Mucosa of rectum (tissue), 2 donors: ENCODE measurements around the gene NMD3.

Experiments
- H3K27ac ChIP-seq, 2 donors: one replicate each; pipeline ENCODE4 v1.7.0; 2013; ENCODE audit warnings: inconsistent platforms in 2 of 2, low read depth in 2 of 2, low read length in 2 of 2
- H3K27me3 ChIP-seq, 2 donors: one replicate each; pipeline ENCODE4 v1.7.0; 2013; ENCODE audit warnings: low read length in 2 of 2; ENCODE audit not compliant: control insufficient read depth in 2 of 2, insufficient read depth in 2 of 2
- H3K36me3 ChIP-seq, 2 donors: one replicate each; pipeline ENCODE4 v1.7.0; 2013; ENCODE audit warnings: low read length in 2 of 2; ENCODE audit not compliant: control insufficient read depth in 2 of 2, insufficient read depth in 2 of 2
- H3K4me1 ChIP-seq, 2 donors: one replicate each; pipeline ENCODE4 v1.7.0; 2013; ENCODE audit warnings: low read length in 2 of 2, mild to moderate bottlenecking in 1 of 2; ENCODE audit not compliant: control insufficient read depth in 2 of 2, insufficient read depth in 2 of 2
- H3K4me3 ChIP-seq, 2 donors: one replicate each; pipeline ENCODE4 v1.7.0; 2013; ENCODE audit warnings: low read length in 2 of 2
- H3K9ac ChIP-seq, 2 donors: one replicate each; pipeline ENCODE4 v1.7.0; 2013; ENCODE audit warnings: low read length in 2 of 2, low read depth in 1 of 2, mild to moderate bottlenecking in 1 of 2
- H3K9me3 ChIP-seq, 2 donors: one replicate each; pipeline ENCODE4 v1.7.0; 2013; ENCODE audit warnings: low read length in 2 of 2; ENCODE audit not compliant: control insufficient read depth in 2 of 2
- donor health status: healthy.
- donor health status: Normal muscosa, but diverticular disease.

Gene NMD3

DNA sequence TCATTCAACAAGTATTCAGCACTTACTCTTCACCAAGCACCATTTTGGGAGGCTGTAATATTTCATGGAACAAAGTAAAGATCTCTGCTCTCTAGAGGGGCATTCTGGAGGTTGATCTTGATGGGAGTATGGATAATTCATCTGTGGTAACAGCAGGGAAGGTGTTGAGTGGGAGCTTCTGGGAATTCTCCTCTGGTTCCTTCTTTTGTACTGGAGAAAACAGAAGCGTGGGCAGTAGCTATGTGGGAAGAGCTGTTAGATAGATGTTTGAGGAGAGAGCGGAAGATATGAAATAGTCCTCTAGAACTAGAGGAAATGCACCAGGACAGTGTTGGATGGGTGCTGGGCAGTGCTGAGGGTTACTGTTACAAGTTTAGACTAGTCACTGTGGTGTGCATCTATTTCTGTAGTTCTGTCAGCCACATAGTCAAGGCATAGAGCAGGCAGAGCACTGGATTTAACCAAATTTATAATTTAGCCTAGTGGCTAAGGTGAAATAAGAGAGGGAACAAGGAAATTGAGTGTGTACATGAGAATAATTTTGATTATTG is 9.6 kb downstream of the NMD3 start:
- Histone ChIP-seq H3K9ac (no peak overlapping the region), H3K4me1 (no peaks in the 10 kb centered on the region), H3K4me3 (no peak overlapping the region), H3K9me3 (no peaks in the 10 kb centered on the region), H3K27ac (no peak overlapping the region), H3K27me3 (no peaks in the 10 kb centered on the region), H3K36me3 (peaks cover 36 to 47% of the 10 kb centered on the region in 2 donors)

DNA sequence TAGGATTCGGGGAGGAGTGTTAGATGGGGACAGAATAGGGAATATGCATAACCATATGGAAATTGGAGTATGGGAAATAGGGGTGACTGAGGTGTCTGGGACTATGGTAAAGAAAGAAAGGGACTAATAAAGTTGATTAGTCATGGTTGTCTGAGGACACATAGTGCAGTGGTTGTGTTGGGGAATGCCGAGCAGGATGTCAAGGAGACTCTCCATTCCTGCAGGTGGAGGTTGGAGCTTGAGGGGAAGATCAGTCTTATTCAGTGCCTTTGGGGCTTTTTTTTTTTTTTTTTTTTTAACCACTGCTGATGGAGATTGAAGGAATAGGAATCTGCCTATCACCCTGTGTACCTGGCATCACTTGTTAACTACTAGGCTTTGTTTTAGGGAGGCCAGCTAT is 10.8 kb downstream of the NMD3 start:
- Histone ChIP-seq H3K9ac (no peak overlapping the region), H3K4me3 (no peak overlapping the region), H3K27me3 (no peaks in the 10 kb centered on the region), H3K9me3 (no peaks in the 10 kb centered on the region), H3K36me3 (peaks cover 36 to 54% of the 10 kb centered on the region in 2 donors), H3K4me1 (no peaks in the 10 kb centered on the region), H3K27ac (no peak overlapping the region)

DNA sequence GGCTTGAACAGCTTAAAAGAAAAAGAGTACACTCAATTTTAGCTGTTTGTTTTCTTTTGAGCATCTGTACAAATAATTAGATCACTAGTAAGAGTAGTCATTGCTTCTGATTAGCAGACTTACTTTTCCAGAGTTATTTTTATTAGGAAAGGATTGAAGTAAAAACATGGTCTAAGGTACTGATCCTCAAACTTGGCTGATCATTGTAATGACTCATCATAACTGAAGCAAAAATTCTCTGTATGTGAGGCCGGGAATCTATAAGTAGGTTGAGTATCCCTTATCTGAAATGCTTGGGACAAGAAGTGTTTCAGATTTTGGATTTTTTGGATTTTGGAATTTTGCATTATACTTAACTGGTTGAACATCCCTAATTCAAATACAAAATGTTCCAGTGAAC is 12.4 kb downstream of the NMD3 start:
- no peaks in the 10 kb centered on the region for H3K27me3 ChIP-seq
- H3K4me3 ChIP-seq: no peak overlapping the region
- H3K27ac ChIP-seq: no peak overlapping the region
- no peaks in the 10 kb centered on the region for H3K9me3 ChIP-seq
- peaks cover 44 to 60% of the 10 kb centered on the region in 2 donors for H3K36me3 ChIP-seq
- no peaks in the 10 kb centered on the region for H3K4me1 ChIP-seq
- H3K9ac ChIP-seq: no peak overlapping the region

DNA sequence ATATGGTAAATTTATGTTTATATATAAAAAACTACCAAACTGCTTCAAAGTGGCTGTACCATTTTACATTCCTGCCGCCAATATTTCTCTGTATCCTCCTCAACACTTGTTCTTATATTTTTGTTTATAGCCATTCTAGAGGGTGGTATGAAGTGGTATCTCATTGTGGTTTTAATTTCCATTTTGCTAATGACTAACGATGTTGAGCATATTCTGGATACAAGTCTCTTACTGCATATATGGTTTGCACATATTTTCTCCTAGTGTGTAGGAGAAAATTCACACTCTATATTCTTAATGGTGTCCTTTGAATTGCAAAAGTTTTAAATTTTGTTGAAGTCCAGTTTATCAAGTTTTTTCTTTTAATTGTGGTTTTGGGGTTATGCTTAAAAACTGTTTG is 15.1 kb downstream of the NMD3 start:
- Histone ChIP-seq H3K9me3 (no peaks in the 10 kb centered on the region), H3K36me3 (peaks cover 45 to 53% of the 10 kb centered on the region in 2 donors), H3K4me1 (no peaks in the 10 kb centered on the region), H3K9ac (no peak overlapping the region), H3K27me3 (no peaks in the 10 kb centered on the region), H3K27ac (no peak overlapping the region), H3K4me3 (no peak overlapping the region)

DNA sequence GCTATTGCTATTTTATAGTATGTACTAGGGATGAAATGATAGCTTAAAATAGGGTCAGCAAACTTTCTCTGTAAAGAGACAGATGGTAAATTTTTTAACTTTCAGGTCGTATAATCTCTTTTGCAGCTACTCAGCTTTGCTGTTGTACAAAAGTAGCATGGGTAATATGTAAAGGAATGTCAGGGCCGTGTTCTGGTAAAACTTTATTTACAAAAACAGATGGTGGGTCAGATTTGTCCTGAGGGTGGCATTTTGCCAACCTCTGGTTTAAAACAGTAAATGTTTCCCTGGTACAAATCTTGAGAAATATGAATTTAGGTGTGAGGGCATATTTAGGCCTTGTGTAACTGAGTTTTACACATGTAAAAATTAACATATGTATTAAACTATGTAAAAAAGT is 18.6 kb downstream of the NMD3 start:
- H3K36me3 ChIP-seq: peaks cover 35 to 44% of the 10 kb centered on the region in 2 donors
- H3K9me3 ChIP-seq: no peaks in the 10 kb centered on the region

DNA sequence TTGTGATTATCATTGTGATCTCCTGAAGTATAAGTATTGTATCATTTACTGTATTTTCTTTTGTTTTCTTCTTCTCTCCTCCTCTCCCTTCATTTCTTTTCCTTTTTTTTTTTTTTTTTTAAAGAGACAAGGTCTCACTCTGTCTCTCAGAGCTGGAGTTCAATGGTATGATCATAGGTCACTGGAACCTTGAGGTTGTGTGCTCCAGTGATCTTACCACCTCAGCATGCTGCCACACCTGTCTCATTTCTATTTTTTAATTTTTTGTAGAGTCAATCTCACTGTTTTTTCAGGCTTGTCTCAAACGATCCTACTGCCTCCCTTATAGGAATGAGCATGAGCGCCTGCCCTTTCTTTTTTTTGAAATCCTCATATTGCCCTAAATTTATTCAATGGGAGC is 23.4 kb downstream of the NMD3 start:
- no peaks in the 10 kb centered on the region for H3K4me1 ChIP-seq
- no peaks in the 10 kb centered on the region for H3K9me3 ChIP-seq
- no peak overlapping the region for H3K4me3 ChIP-seq
- no peaks in the 10 kb centered on the region for H3K27me3 ChIP-seq
- no peak overlapping the region for H3K9ac ChIP-seq
- peaks cover 22 to 31% of the 10 kb centered on the region in 2 donors for H3K36me3 ChIP-seq
- no peak overlapping the region for H3K27ac ChIP-seq

More for the DNA sequence above, 18.6 kb downstream of the NMD3 start:
- Histone ChIP-seq H3K9ac (no peak overlapping the region), H3K4me3 (no peak overlapping the region), H3K27me3 (no peaks in the 10 kb centered on the region), H3K27ac (no peak overlapping the region), H3K4me1 (no peaks in the 10 kb centered on the region)

DNA sequence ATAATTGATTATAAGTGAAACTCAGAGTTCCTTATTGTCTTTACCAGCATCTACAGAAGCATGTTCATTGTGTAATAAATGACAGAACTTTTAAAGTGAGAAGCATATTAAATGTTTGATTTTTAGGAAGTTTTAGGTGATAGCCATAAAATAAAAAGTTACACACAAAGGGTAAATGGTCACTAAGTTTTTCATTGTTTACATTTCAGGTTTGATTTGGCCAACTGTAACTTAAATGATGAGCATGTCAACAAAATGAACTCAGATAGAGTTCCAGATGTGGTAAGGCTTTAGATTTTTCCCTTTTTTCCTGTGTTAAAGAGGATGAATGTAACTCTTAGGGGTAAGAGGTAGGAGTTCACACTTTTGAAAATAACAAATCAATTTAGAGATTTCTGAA is 25.9 kb downstream of the NMD3 start:
- Histone ChIP-seq H3K9me3 (no peaks in the 10 kb centered on the region), H3K27me3 (no peaks in the 10 kb centered on the region), H3K27ac (no peak overlapping the region), H3K9ac (no peak overlapping the region), H3K36me3 (peaks cover 33 to 46% of the 10 kb centered on the region in 2 donors), H3K4me3 (no peak overlapping the region), H3K4me1 (no peaks in the 10 kb centered on the region)

DNA sequence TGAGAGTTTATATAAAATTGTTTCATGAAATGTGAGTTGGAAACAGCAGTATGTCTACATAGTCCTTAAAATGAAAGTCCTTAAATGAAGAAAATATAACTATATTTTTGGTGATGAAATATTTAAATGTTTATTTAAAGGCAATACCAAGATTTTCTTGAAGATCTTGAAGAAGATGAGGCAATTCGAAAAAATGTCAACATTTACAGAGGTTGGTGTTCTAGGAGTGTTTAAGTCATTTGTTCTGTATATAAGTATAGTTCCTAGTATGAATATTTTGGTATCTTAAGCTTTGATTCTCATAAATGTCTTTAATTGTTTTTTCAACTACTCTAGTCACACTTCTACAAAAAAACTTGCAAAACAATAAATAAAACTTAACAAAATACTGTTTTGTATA is 29.0 kb downstream of the NMD3 start:
- H3K27me3 ChIP-seq: no peaks in the 10 kb centered on the region
- no peak overlapping the region for H3K4me3 ChIP-seq
- H3K9me3 ChIP-seq: no peaks in the 10 kb centered on the region
- H3K4me1 ChIP-seq: no peaks in the 10 kb centered on the region
- no peak overlapping the region for H3K27ac ChIP-seq
- H3K9ac ChIP-seq: no peak overlapping the region
- peaks cover 40 to 47% of the 10 kb centered on the region in 2 donors for H3K36me3 ChIP-seq

DNA sequence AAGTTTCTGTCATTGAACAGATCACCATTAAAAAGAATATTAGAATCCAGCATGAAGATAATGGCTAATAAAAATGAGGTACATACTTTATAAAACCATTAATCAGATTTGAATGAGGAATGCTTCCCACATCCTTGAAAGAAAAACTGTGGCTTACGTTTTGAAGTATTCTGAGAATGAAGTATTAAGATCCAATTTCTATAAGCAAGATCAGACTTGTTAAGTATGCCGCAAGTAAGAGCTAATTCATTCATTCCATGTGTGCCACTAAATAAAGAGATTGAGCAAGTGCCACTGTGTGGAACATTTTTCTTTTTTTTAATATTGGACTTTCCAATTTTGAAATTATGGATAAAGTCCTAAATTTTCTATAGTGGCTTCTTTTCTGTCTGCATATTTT is 30.6 kb downstream of the NMD3 start:
- Histone ChIP-seq H3K4me3 (no peak overlapping the region), H3K9ac (no peak overlapping the region), H3K36me3 (peaks cover 40 to 47% of the 10 kb centered on the region in 2 donors)

DNA sequence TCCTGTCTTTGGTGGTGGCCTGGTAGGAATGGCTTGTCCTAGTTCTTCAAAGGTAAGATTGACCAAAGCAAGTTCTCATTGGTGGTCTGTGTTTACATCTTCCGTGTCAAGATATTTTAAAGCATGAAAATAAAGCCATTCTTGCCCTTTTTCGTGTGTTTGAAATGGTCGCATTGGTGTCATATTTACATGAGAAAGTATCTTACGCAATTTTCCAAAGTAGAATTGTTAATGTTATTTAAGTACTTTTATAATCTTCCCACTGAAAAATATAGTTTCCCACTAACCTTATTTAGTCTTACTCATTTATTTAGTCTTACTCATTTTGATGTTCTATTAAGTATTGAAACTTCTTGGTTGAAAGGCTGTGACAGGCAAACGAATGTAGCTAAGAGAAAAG is 31.0 kb downstream of the NMD3 start:
- H3K27me3 ChIP-seq: no peaks in the 10 kb centered on the region
- H3K9ac ChIP-seq: no peak overlapping the region
- no peaks in the 10 kb centered on the region for H3K9me3 ChIP-seq
- no peak overlapping the region for H3K27ac ChIP-seq
- H3K36me3 ChIP-seq: peaks cover 38 to 47% of the 10 kb centered on the region in 2 donors
- H3K4me1 ChIP-seq: no peaks in the 10 kb centered on the region
- H3K4me3 ChIP-seq: no peak overlapping the region

More for the DNA sequence above, 30.6 kb downstream of the NMD3 start:
- Histone ChIP-seq H3K9me3 (no peaks in the 10 kb centered on the region), H3K27me3 (no peaks in the 10 kb centered on the region), H3K27ac (no peak overlapping the region), H3K4me1 (no peaks in the 10 kb centered on the region)

DNA sequence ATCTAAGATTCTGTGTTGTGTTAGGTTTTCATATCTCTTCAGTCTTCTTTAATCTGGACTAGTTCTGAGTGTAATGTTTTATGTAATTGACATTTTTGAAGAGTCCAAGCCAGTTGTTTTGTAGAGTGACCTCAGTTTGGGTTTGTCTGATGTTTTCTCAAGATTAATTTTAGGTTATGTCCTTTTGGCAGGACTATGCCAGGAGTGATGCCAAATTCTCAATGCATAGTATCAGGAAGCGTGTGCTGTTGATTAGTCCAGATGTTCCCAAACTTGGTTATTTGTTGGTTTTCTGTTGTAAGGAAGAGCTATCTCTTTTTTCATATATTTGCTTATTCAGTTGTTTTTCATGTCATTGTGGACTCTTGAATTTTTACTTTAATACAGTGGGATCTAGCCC is 32.6 kb downstream of the NMD3 start:
- Histone ChIP-seq H3K4me1 (no peaks in the 10 kb centered on the region), H3K36me3 (peaks cover 35 to 43% of the 10 kb centered on the region in 2 donors)

More for the DNA sequence above, 32.6 kb downstream of the NMD3 start:
- H3K27ac ChIP-seq: no peak overlapping the region
- no peaks in the 10 kb centered on the region for H3K9me3 ChIP-seq
- no peak overlapping the region for H3K4me3 ChIP-seq
- no peak overlapping the region for H3K9ac ChIP-seq
- no peaks in the 10 kb centered on the region for H3K27me3 ChIP-seq
